Spleen (tissue), 11 donors: Measurements from ENCODE around the gene U2AF1L4. TPM values are rescaled to one million over a fixed set of nuclear protein-coding genes. Genes with fewer than 3 reads are reported as not detected.

Experiments
- DNase-seq: peaks from one replicate; pipeline ENCODE4 v3.0.0-alpha.2; 2020
- H3K27ac ChIP-seq, 8 donors: fragments of 200-600 bp; sonication (generic) in 7 of 8; 1 replicate in 4 of 8; 2 replicates in 4 of 8; pipeline versions ENCODE4 v1.5.0 to v1.8.0; 2016 to 2021; ENCODE audit warnings: inconsistent platforms in 4 of 8, mild to moderate bottlenecking in 4 of 8, moderate library complexity in 1 of 8
- H3K27me3 ChIP-seq, 7 donors: fragments of 200-600 bp; sonication (generic) in 6 of 7; replicated peaks in 1 of 7; 1 replicate in 4 of 7; 2 replicates in 3 of 7; pipeline versions ENCODE4 v1.5.0 to v1.8.0; 2016 to 2021; ENCODE audit warnings: inconsistent platforms in 3 of 7, mild to moderate bottlenecking in 1 of 7
- H3K36me3 ChIP-seq, 6 donors: fragments of 200-600 bp; sonication (generic) in 5 of 6; 1 replicate in 4 of 6; 2 replicates in 2 of 6; pipeline versions ENCODE4 v1.5.0 to v1.8.0; 2016 to 2021; ENCODE audit warnings: inconsistent platforms in 2 of 6
- H3K4me1 ChIP-seq, 6 donors: fragments of 200-600 bp; sonication (generic) in 5 of 6; 1 replicate in 3 of 6; 2 replicates in 3 of 6; pipeline versions ENCODE4 v1.5.0 to v1.8.0; 2016 to 2021; ENCODE audit warnings: inconsistent platforms in 3 of 6
- H3K4me3 ChIP-seq, 8 donors: fragments of 200-600 bp; sonication (generic) in 7 of 8; 1 replicate in 4 of 8; 2 replicates in 4 of 8; pipeline versions ENCODE4 v1.5.0 to v1.8.0; 2016 to 2021; ENCODE audit warnings: inconsistent platforms in 4 of 8, mild to moderate bottlenecking in 4 of 8, moderate library complexity in 2 of 8
- H3K9me3 ChIP-seq, 8 donors: fragments of 200-600 bp; sonication (generic) in 7 of 8; 1 replicate in 4 of 8; 2 replicates in 4 of 8; pipeline versions ENCODE4 v1.5.0 to v1.8.0; 2016 to 2021; ENCODE audit warnings: inconsistent platforms in 4 of 8
- CTCF ChIP-seq, 11 experiments: fragments of 200-600 bp in 7 of 11; fragments of 450-650 bp in 4 of 11; sonication (generic) in 4 of 11; IDR thresholded peaks in 8 of 11; conservative IDR thresholded peaks in 3 of 11; 1 replicate in 7 of 11; 2 replicates in 4 of 11; pipeline versions ENCODE4 v1.4.0 to v1.8.0; 2016 to 2021; ENCODE audit warnings: antibody characterized with exemption in 11 of 11, inconsistent platforms in 4 of 11, mild to moderate bottlenecking in 1 of 11
- POLR2A ChIP-seq, 3 donors: fragments of 450-650 bp; IDR thresholded peaks; one replicate each; pipeline ENCODE4 v1.5.1; 2017; ENCODE audit warnings: antibody characterized with exemption in 3 of 3, mild to moderate bottlenecking in 1 of 3
- POLR2AphosphoS5 ChIP-seq, 3 donors: sonication (generic); formaldehyde crosslinking; IDR thresholded peaks; one replicate each; pipeline ENCODE4 v1.5.1; 2017; ENCODE audit warnings: antibody characterized with exemption in 3 of 3
- WGBS, 5 donors: extraction: QIAGEN DNeasy Blood & Tissue Kit in 3 of 5; methylation state at CpG; one replicate each; pipeline versions ENCODE4 v1.1.5 to v1.1.7; 2013 to 2018; 5-methylcytosine and 5-hydroxymethylcytosine counted together
- intact Hi-C: fragments of 100-400 bp; cut with DNase I; formaldehyde crosslinking; loops from one replicate; pipeline ENCODE4 v1.15.0; 2023; ENCODE audit warnings: low total_unique reads
- polyA plus RNA-seq, 3 donors: library from polyadenylated mRNA; stranded (reverse); fragments of 200-250 nt; gene quantifications; one replicate each; pipeline ENCODE4 v1.2.1, GENCODE V29; 2013
- total RNA-seq, 7 donors: library from RNA; depleted of rRNA in 3 of 7; stranded (reverse); fragments of >200 nt in 3 of 7; fragmentation: NEBNext Ultra II Directional in 4 of 7; extraction: Animal tissue kit (Norgen Biotek cat#: 25700) in 4 of 7; gene quantifications; one replicate each; pipeline versions ENCODE4 v1.1.0 to v1.2.1, GENCODE V29; 2016 to 2021
- donor health status: healthy with polysubstance abuse.
- donor health status: DM: no; HTN: no; CAD: no; lungs with moderate emphysema.
- donor health status: DM: no; HTN: no; CAD: no.
- donor health status: Bipolar disorder and iron deficiency.
- donor health status: healthy.
- donor health status: DM: no; HTN: no; CAD: no.
- donor health status: DM: yes; HTN: yes; CAD: no.

Gene U2AF1L4
- total and polyA plus RNA-seq, 10 donors: 27.2 to 96.5 (median 29.9) TPM

GRCh38 chr19:35708391-35708790 lies 36.8 kb downstream of the U2AF1L4 start:
- no peaks in the 10 kb centered on the region for H3K36me3 ChIP-seq
- DNase-seq: no peak
- intact Hi-C loops: no loop called here
- 80 to 100% (median 97%) methylated on average over 1 of the region's 1 CpG for WGBS, 5 donors
- peaks cover 0 to 21% (median 0%) of the 10 kb centered on the region in 7 donors for H3K27me3 ChIP-seq
- peaks cover 0 to 34% (median 28%) of the 10 kb centered on the region in 6 donors for H3K4me1 ChIP-seq
- H3K27ac ChIP-seq: no peak overlapping the region
- TF ChIP-seq POLR2A (IDR thresholded peaks at IDR 0.05): no peak
- no peak for TF ChIP-seq POLR2AphosphoS5 (IDR thresholded peaks at IDR 0.05)
- no peak for TF ChIP-seq CTCF (IDR thresholded peaks at IDR 0.05 in 8 of 11, conservative IDR thresholded peaks at IDR 0.05 in 3 of 11)
- no peaks in the 10 kb centered on the region for H3K9me3 ChIP-seq
- no peak overlapping the region for H3K4me3 ChIP-seq

- intact Hi-C loops: no loop called here
- WGBS, 5 donors: 43 to 47% (median 44%) methylated on average over 20 to 24 of the region's 24 CpGs
These were observed 41.0 kb downstream of the U2AF1L4 start, which contains the start of gene ZBTB32 for GRCh38 chr19:35704218-35704617. ZBTB32 (plus strand) TSS chr19:35704558; CDS start chr19:35714627, 10,069 bp downstream.

GRCh38 chr19:35703343-35703742 lies 41.9 kb downstream of the U2AF1L4 start:
- TF ChIP-seq CTCF (IDR thresholded peaks at IDR 0.05 in 8 of 11, conservative IDR thresholded peaks at IDR 0.05 in 3 of 11) (no peak), POLR2A (IDR thresholded peaks at IDR 0.05) (no peak), POLR2AphosphoS5 (IDR thresholded peaks at IDR 0.05) (no peak)
- WGBS, 5 donors: 49 to 62% (median 53%) methylated on average over 9 of the region's 9 CpGs
- Histone ChIP-seq H3K36me3 (no peaks in the 10 kb centered on the region), H3K27ac (peak overlapping the region in 3 of 8 donors; percentile 78 to 81 (median 79)), H3K27me3 (peaks cover 0 to 29% (median 0%) of the 10 kb centered on the region in 7 donors), H3K9me3 (no peaks in the 10 kb centered on the region), H3K4me3 (peak overlapping the region in 4 of 8 donors; percentile 60 to 90 (median 60)), H3K4me1 (peaks cover 0 to 20% (median 16%) of the 10 kb centered on the region in 6 donors)
- no peak for DNase-seq
- intact Hi-C loops: no loop called here

More at GRCh38 chr19:35704218-35704617, 41.0 kb downstream of the U2AF1L4 start, which contains the start of gene ZBTB32:
- Histone ChIP-seq H3K9me3 (no peaks in the 10 kb centered on the region), H3K4me1 (peaks cover 0 to 20% (median 16%) of the 10 kb centered on the region in 6 donors), H3K4me3 (no peak within 1 kb of the TSS), H3K27me3 (peaks cover 0 to 29% (median 0%) of the 10 kb centered on the region in 7 donors), H3K27ac (no peak within 1 kb of the TSS), H3K36me3 (no peaks in the 10 kb centered on the region)
- DNase-seq: no peak
- no peak for TF ChIP-seq POLR2A (IDR thresholded peaks at IDR 0.05)
- peak in 1 of 3 donors; percentile 8 for TF ChIP-seq POLR2AphosphoS5 (IDR thresholded peaks at IDR 0.05)
- TF ChIP-seq CTCF (IDR thresholded peaks at IDR 0.05 in 8 of 11, conservative IDR thresholded peaks at IDR 0.05 in 3 of 11): no peak

GRCh38 chr19:35702223-35703012 lies 42.8 kb downstream of the U2AF1L4 start:
- WGBS, 5 donors: 0 to 1% (median 0%) methylated on average over 41 to 50 of the region's 50 CpGs
- Histone ChIP-seq H3K4me1 (peaks cover 0 to 20% (median 16%) of the 10 kb centered on the region in 6 donors), H3K27me3 (peaks cover 0 to 29% (median 0%) of the 10 kb centered on the region in 7 donors), H3K36me3 (no peaks in the 10 kb centered on the region), H3K4me3 (peak overlapping the region; percentile 59 to 90 (median 62)), H3K9me3 (no peaks in the 10 kb centered on the region), H3K27ac (peak overlapping the region; percentile 53 to 86 (median 74))
- peak; percentile 98 for DNase-seq
- intact Hi-C loops: no loop called here
- TF ChIP-seq POLR2AphosphoS5 (IDR thresholded peaks at IDR 0.05) (peak; percentile 82 to 97 (median 94)), POLR2A (IDR thresholded peaks at IDR 0.05) (peak in 1 of 3 donors; percentile 82), CTCF (IDR thresholded peaks at IDR 0.05 in 8 of 11, conservative IDR thresholded peaks at IDR 0.05 in 3 of 11) (peak in 2 of 11 experiments; percentile 10 to 33)
